HG02759 (cell line): ENCODE data around the gene ELOA.
"Not testable (repeated sequence)": the region's sequence is repeated elsewhere in the genome, so short reads cannot be mapped to it uniquely, and the experiment has no call there.

Source experiments
- ATAC-seq: cut with Tn5 transposase; IDR thresholded peaks from one replicate; pipeline ENCODE4 v1.9.1; 2021; ENCODE audit warnings: mild to moderate bottlenecking, moderate library complexity; ENCODE audit not compliant: unreplicated experiment

The ELOA gene

DNA sequence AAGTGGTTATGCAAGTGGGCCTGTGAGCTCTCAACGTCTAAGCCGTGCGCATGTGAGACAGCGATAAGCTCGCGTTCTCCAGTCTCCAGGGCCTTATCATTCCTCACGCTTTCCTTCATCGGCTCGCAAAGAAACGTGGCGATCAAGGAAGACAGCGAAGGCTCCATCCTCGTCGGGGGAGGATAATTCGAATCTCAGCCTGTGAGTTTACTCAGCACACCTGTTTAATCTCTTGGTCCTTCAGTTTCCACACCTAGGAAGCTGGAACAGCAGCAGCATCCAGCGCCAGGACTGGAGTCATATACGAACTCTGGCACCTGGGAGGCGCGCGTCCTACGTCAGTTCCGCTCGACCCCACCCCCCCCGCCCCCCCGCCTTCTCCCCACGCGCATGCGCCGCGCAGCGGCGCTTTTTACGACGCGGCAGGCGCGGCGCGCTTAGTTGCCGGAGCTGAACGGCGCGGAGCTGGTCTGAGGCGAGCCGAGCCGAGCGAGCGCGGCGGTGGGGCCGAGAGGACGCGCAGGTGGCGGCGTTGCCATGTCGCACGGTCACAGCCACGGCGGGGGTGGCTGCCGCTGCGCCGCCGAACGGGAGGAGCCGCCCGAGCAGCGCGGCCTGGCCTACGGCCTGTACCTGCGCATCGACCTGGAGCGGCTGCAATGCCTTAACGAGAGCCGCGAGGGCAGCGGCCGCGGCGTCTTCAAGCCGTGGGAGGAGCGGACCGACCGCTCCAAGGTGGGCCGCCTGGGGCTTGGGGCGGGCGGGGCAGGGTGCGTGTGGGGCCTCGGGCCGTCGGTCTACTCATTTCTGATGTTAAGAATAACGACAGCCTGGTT is 34.9 kb downstream of the ELOA start, which contains the start of gene PITHD1:
TSS of gene PITHD1 (plus strand) at position 440 of the 836 bp plus-strand sequence. CDS start at position 538, 98 bp downstream.
- ATAC-seq = peak; percentile 78

DNA sequence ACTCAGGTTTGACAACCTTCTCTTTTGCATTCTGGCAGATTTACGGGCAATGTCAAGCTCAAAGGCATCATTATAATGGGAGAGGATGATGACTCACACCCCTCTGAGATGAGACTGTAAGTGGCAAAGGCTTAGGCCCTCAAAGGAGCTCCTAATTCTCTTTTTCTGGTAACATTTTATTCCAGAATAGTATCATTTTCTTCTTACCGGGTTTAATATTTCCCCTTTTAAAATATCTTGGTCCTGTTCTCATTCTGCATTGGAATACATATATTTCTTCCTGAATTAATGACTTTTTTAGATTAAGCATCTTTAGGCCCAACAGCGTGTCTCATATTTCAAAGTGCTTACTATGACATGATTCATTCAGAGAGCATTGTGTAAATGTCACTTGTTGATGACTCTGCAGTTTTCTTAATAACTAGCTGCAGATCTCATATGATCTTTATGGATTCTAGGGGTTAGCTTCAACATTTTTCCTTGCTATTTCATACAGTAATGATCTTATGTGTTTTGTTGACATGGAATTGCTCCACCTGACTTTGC is 36.6 kb downstream of the ELOA start:
- ATAC-seq = no peak

DNA sequence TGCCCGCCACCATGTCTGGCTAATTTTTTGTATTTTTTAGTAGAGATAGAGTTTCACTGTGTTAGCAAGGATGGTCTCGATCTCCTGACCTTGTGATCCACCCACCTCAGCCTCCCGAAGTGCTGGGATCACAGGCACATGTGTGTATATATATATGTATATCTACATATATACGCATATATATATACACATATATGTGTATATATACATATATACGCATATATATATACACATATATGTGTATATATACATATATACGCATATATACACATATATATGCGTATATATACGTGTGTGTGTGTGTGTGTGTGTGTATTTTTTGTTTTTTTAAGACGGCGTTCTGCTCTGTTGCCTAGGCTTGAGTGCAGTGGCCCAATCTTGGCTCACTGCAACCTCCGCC is 39.9 kb downstream of the ELOA start:
- ATAC-seq = not testable (repeated sequence)

DNA sequence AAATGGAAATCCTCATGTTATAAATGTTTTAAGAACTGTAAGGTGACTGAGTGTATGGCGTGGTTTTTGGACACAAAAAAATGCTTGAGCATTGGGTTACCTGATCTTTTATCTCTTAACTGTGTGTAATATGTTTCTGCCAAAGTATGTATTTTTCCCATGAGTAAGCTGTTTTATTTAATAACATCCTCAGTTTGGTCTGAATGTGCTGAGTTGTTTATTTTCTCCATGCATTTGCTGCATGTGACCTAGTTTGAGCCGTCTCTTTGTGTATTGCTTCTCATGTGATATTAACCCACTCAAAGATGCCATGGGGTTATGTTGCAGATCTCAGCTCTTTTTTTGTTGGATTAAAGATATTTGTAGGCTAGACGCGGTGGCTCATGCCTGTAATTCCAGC is 41.6 kb downstream of the ELOA start:
- ATAC-seq = no peak

DNA sequence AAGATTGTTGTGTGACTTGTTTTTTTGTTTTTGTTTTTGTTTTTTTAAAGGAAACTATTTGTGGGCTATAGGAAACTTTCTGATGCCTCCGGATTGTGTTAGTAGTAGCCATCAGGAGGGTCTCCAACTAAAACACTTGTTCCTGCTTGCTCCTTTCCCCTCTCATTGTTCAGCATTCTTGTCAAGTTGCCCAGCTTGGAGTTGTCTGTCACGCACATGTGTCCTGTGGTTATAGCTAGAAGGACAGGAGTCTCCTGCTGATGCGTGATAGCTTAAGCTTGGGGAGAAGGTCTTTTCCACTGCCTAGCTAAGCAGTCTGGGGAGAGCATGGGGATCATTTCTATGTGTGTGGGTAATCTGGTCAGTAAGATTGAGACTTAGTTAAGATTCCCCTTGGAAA is 44.4 kb downstream of the ELOA start:
- ATAC-seq = no peak

DNA sequence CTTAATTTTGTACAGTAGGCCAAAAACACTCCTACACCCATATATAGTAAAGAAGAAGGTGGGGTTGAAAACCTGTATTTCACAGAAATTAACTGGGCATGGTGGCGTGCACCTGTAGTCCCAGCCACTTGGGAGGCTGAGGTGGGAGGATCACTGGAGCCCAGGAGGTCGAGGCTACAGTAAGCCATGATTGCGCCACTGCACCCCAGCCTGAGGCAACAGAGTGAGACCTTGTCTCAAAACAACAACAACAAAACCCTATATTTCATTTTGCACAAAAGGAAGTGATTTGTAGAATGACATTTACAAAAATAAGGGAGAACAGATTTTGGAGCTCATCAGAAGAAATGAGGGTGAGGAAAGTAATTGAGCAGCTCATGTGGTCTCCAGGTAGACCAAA is 45.4 kb downstream of the ELOA start:
- no peak for ATAC-seq

DNA sequence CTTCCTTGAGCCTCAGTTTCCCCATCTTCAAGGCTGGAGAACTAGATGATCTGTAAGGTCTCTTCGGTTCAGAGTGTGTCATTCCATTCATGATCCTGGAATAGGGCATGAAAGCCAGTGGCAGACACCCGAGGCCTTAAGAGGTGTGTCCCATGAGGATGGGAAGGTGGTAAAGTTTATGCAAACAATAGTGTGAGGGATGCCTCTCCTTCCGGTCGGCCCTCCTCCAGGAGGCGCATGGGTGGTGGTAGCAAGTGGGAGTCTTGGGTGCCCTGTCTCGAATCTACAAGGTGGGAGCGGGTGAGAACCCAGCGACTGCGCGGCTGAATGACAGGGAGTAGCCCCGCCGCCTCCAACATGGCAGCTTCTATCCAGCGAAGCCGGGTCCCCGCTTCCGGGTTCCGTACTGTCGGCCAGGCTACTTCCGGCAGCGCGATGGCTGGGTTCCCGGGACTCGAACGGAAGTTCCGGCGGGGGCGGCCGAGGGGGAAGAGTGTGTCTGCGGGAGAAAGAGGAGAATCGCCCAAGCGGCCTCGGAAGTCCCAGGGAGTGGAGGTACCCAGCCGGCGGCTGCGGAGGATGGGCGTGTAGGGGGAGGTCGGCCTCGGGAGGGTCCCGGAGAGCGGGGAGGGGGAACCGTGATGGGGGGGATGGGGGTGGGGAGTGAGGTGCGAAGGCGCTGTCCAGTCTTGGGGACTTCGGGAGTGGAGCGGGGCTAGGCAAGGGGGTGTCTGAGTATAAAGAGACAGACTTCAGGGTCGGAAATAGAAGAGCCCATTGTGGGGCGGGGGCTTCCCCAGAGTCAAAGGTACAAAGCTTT is 47.6 kb downstream of the ELOA start, which contains the start of gene LYPLA2:
TSS of gene LYPLA2 (plus strand) at position 450 of the 820 bp plus-strand sequence. CDS start 1,538 bp downstream, outside the sequence.
- peak; percentile 90 for ATAC-seq

DNA sequence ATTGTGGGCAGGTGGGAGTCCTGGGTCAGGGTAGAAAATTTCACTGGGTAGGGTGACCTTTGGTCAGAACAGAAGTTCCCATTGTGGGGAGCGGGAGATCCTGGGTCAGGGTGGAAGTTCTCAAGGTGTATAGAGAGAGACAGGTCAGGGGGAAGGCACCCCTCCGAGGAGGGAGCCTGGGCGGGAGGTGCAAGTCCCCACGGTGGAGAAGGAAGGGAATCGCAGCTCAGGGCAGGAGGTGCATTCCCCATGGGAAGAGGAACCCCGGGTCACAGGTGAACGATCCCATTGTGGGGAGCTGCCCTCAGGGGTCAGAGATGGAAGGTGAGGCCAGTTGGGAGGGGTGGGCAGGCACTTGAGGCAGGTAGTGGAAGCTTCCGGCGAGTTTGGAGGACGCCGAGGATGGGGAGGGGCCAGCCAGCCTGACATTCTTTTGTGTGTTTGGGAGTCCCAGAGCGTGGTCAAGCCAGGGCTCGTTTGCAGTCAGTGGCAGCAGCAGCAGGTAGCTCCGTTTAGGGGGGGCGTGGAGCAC is 48.3 kb downstream of the ELOA start:
- ATAC-seq = no peak

DNA sequence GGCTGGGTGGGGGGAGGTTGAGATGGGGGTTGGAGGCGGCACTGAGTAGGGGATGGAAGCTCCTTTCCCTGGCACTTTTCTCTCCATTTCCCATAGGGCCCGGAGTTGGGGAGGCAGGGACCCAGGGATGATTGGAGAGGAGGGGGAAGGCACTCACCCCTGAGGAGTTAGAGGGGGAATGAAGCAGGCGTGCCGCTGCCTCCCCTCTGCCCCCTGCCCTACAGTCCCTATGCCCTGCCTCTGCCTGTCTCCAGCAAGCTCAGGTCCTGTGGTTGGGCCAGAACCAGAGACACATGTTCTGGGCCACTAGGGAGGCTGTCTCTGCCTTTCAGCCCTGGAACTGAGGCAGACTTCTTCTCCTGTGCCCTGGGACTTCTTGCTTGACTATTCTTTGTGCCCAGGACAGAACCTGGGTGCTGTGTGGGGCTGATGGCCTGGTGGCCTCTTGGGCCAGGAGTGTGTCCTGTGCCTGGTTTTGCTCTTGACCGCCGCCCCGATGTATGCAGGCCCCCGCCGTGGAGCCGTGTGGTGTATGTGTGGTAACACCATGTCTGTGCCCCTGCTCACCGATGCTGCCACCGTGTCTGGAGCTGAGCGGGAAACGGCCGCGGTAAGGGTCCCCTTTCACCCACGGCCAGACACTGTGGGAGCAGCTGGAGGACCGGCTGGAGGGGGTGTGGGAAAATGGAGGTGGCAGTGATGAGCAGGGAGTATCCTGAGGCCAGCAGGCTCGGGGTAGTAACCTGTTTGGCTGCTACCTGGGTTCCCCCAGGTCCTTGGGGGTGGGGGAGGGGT is 49.1 kb downstream of the ELOA start:
- ATAC-seq = no peak

DNA sequence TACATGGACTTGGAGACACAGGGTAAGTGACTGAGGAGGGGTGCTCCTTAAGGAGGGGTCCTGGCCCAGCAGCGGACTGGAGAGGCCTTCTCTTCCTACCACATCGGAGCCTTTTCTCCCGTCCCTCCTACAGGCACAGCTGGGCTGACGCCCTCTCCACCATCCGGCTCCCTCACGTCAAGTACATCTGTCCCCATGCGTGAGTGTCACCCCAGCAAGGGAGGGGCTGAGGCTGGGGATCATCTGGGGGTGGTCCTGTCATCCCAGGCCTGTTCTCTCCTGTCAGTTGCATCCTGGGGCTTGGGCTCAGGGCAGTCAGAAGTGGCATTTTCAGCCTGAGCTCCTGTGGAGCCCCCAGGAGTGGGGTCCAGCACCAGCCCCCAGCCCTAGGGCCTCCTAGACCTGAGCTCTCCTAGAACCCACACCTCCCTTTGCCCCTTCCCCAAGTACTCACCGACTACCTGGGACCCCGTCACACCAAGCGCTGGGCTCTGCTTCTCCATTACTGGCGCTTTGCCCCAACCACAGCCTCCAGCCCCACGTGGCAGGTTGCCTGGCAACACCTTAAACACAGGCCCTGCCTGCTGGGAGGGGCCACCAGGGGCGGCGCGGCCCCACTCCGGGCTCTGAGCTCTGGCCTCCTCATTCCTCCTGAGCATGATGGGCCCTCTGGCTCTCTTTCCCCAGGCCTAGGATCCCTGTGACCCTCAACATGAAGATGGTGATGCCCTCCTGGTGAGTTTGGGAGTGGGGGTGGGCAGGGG is 49.9 kb downstream of the ELOA start:
- no peak for ATAC-seq

DNA sequence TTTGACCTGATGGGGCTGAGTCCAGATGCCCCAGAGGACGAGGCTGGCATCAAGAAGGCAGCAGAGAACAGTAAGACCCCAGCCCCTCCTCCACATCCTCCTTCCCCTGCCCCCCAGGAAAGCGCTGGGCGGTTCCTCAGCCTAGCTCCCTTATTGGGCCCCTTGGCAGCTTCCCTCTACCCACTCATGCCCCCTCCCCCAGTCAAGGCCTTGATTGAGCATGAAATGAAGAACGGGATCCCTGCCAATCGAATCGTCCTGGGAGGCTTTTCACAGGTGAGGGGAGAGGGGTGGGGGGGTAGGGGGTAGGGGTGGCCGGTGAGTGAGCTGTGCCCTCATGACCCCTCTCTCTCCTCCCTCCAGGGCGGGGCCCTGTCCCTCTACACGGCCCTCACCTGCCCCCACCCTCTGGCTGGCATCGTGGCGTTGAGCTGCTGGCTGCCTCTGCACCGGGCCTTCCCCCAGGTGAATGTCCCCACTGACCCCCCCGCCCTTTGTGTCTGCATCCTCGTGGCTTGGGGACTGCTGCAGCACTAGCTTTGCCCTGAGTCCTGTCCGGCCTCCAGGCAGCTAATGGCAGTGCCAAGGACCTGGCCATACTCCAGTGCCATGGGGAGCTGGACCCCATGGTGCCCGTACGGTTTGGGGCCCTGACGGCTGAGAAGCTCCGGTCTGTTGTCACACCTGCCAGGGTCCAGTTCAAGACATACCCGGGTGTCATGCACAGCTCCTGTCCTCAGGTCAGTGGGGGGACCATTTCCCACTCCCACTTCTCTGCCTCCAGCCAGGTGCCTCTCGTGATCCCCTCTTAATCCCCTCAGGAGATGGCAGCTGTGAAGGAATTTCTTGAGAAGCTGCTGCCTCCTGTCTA is 50.8 kb downstream of the ELOA start:
- ATAC-seq = no peak

DNA sequence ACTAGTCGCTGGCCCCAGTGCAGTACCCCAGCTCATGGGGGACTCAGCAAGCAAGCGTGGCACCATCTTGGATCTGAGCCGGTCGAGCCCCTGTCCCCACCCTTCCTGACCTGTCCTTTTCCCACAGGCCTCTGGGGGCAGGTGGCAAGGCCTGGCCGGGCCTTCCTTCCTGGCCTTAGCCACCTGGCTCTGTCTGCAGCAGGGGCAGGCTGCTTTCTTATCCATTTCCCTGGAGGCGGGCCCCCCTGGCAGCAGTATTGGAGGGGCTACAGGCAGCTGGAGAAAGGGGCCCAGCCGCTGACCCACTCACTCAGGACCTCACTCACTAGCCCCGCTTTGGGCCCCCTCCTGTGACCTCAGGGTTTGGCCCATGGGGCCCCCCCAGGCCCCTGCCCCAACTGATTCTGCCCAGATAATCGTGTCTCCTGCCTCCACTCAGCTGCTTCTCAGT is 51.5 kb downstream of the ELOA start:
- ATAC-seq = not testable (repeated sequence)

DNA sequence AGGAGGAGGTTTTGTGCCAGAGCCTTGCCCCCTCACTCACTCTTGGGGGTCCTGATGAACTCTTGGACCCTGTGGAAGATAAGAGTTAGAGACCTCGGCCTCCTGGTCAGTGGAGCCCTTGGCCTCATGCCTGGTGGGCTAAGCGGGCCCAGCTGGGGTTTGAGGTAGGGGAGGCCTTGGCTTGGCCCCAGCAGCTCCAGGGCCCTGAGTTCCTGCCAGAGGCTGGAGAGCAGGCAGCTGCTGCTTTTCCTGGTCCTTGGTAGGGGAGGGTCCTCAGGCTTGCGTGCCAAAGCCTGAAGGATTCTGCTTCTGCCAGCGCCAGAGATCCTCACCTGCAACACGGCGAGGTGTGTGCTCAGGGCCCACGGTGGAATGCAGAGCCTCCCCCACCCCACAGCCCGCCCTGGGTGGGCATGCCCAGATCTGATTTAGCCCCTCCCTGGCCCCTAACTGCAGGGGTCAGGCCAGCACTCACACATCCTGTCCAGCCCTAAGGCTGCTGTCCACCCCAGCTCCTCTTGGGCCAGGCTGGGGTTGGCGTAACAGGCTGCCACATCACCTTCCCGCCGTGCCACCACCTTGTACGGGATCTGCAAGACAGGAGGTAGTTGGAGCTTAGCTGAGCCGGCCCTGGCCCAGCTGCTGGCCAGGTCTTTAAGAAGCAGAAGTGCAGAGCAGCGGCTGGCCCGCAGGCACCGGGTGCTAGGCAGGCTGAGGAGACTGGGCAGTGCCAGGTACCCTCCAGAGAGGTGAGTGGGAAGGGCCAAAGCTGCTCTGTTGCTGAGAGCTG is 52.6 kb downstream of the ELOA start:
- no peak for ATAC-seq

DNA sequence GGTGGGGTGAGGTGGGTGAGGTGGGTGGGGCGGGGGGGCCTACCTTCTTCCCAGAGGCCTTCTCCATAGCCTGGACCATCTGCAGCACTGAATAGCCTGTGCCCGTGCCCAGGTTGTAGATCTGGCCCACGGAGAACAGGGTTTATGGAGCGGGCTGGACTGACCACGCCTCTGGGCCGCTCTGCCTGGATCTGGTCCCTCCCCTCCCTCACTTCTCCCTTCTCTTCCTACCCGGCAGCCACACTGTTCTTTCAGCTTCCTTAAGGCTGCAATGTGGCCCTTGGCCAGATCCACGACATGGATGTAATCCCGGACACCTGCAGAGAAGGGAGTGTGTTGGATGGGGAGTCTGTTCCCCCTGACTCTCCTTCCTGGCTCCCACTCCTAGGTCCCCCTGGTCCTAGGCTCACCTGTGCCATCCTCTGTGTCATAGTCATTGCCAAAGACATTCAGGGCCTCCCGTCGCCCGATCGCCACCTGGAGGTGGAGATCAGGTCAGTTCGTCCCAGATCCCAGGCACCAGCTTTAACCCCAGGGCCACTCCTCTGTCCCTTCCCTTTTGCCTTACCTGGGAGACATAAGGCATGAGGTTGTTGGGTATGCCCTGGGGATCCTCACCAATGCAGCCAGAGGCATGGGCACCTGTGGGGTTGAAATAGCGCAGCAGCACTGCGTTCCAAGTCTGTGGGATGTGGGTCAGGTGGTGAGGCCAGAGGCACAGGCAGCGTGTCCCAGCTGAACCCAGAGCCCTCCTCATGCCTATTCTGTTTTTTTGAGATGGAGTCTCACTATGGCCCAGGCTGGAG is 53.4 kb downstream of the ELOA start:
- no peak for ATAC-seq

DNA sequence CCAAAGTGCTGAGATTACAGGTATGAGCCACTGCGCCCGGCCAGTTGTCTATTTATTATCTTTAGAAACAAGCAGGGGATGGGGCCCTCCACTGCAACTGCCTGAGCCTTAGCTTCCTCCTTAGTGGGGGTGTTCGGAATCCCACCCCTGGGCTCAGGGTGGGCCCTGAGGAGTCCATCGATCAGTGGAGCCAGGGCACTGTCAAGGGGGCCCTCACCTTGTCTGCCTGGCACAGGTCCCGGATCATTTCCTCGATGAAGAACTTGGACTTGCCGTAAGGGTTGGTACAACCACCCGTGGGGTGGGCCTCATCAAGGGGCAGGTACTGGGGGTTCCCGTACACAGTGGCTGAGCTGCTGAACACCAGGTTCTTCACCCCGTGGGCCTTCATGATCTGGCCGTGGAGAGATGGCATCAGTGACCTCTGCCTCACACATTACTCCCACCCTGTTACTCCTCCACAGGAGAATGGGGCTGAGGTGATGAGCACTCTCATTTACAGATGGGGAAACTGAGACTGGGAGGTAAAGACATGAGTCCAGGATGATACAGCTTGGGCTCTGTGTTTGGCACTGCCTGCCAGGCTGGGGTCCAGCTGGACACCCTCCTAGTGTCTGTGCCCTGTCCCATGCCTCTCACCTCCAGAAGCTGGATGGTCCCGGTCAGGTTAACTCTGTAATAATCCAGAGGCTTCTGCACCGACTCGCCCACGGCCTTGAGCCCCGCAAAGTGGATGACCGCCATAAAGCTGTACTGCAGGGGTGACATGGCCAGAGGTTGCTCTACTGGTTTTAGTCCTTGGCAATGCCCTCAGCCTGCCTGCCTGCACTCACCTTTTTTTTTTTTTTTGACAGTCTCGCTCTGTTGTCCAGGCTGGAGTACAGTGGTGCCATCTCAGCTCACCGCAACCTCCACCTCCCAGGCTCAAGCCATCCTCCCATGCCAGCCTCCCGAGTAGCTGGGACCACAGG is 54.5 kb downstream of the ELOA start:
- no peak for ATAC-seq

DNA sequence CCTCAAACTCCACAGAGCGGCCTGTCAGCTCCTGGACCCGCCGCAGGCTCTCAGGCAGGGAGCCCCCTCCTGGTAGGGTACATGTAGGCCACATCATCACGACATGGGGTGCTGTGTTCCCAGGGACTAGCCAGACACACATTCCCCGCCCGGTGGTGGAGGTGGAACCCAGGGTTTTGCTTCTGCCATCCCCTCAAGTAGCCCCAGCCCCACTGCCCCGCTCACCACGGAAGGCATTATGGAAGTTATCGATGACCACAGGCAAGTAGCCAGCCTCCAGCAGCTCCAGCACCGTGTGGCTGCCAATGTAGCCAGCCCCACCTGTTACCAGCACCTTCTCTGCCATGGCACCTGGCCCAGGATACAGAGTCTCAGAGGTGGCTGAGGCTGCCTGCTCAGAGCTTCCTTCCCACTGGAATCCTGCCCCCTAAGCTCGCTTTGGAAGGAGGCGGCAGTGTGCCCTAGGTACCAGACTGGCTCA is 55.4 kb downstream of the ELOA start:
- no peak for ATAC-seq
